Measurements from ENCODE around the gene PDGFRA. TPM values are rescaled to one million over a fixed set of nuclear protein-coding genes. Genes with fewer than 3 reads are reported as not detected.

PDGFRA gene
- total and polyA plus RNA-seq, 2 experiments from 2014 or later = 32.1 to 60.9 TPM

DNA sequence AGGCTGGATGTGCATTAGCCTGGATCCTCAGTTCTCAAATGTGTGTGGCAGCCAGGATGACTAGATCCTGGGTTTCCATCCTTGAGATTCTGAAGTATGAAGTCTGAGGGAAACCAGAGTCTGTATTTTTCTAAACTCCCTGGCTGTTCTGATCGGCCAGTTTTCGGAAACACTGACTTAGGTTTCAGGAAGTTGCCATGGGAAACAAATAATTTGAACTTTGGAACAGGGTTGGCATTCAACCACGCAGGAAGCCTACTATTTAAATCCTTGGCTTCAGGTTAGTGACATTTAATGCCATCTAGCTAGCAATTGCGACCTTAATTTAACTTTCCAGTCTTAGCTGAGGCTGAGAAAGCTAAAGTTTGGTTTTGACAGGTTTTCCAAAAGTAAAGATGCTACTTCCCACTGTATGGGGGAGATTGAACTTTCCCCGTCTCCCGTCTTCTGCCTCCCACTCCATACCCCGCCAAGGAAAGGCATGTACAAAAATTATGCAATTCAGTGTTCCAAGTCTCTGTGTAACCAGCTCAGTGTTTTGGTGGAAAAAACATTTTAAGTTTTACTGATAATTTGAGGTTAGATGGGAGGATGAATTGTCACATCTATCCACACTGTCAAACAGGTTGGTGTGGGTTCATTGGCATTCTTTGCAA, 67.6 kb downstream of the PDGFRA start:
- Histone ChIP-seq H3K4me3 (no peak overlapping the region), H3K27ac (peak overlapping the region; percentile 55), H3K36me3 (peaks cover 22% of the 10 kb centered on the region), H3K9me3 (ENCODE audit: low read depth) (no peaks in the 10 kb centered on the region), H3K27me3 (no peaks in the 10 kb centered on the region), H3K4me1 (ENCODE audit: low read depth) (no peaks in the 10 kb centered on the region)
- no peak for DNase-seq (ENCODE audit: low read depth in 1 of 2, low spot score in 1 of 2)
- TF ChIP-seq, protein P1, sequence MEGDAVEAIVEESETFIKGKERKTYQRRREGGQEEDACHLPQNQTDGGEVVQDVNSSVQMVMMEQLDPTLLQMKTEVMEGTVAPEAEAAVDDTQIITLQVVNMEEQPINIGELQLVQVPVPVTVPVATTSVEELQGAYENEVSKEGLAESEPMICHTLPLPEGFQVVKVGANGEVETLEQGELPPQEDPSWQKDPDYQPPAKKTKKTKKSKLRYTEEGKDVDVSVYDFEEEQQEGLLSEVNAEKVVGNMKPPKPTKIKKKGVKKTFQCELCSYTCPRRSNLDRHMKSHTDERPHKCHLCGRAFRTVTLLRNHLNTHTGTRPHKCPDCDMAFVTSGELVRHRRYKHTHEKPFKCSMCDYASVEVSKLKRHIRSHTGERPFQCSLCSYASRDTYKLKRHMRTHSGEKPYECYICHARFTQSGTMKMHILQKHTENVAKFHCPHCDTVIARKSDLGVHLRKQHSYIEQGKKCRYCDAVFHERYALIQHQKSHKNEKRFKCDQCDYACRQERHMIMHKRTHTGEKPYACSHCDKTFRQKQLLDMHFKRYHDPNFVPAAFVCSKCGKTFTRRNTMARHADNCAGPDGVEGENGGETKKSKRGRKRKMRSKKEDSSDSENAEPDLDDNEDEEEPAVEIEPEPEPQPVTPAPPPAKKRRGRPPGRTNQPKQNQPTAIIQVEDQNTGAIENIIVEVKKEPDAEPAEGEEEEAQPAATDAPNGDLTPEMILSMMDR (IDR thresholded peaks at IDR 0.05; ENCODE audit: low read depth, low read length) = no peak

DNA sequence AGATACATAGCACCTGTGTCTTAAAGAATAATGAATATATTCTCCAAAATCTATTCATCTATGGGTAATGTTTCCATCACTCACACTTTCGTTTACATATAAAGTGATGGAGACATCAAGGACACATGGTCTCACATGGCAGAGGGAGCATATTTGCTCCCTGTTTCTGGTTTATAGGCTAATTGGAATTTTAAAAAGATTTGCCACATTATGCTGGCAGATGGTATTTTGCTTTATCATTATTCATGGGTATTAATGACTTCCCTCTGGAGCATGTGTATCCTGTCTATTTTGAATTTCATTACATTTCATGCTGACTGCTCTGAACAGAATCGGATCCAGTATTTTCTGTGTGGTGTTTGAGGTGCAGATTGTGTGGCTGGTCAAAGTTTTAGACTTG, 79.0 kb downstream of the PDGFRA start:
- TF ChIP-seq, protein P1 (IDR thresholded peaks at IDR 0.05; ENCODE audit: low read depth, low read length) = no peak
- H3K9me3 ChIP-seq (ENCODE audit: low read depth) = no peaks in the 10 kb centered on the region
- no peak for DNase-seq (ENCODE audit: low read depth in 1 of 2, low spot score in 1 of 2)
- no peak overlapping the region for H3K4me3 ChIP-seq
- peaks cover 9% of the 10 kb centered on the region for H3K27me3 ChIP-seq
- H3K4me1 ChIP-seq (ENCODE audit: low read depth) = no peaks in the 10 kb centered on the region
- no peak overlapping the region for H3K27ac ChIP-seq
- no peaks in the 10 kb centered on the region for H3K36me3 ChIP-seq

DNA sequence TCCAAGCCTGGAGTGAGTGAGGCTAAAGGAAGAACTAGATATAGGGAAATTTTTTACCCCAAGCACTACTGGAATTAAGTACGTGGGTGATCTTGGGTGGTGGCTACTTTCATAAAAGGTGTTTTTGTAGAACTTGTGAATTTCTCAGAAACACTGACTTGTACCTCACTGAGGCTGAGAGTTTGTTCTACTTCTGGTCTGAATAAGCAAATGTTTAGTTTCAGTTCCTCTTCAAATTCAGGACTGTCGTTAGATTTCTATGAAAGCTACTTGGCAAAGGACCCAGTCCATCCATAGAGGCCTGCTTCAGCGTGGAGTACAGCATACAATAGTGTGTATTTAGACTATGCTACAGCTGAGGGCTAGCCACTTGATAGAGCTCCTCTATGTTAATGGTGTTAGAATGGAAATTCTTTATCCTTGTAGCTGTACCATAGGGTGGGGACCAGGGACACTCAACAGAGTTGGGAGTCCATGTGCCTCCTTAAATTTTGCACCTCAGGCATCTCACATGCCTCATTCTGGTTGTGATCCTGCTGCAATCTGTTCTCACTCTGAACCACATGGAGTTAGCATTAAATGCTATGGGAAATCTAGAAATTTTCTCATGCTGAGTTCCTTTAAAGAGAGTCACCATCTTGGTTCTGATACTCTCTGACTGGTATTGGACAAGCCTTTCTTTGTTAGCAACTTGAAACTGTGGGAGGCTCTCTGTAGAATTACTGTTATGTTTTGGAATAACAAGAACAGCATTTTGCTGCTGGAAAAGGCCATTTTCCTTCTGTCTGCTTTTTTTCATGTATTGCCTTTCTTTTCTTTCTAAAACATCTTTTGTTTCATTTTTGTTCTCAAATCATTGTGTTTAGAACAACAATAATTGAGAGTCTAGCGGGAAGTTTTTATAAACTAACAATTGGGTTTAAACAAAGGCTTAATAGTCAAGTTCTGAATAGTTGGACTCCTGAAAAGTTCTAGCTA, 86.8 kb downstream of the PDGFRA start:
- Histone ChIP-seq H3K4me1 (ENCODE audit: low read depth) (peaks cover 3% of the 10 kb centered on the region), H3K9me3 (ENCODE audit: low read depth) (no peaks in the 10 kb centered on the region), H3K4me3 (no peak overlapping the region), H3K27me3 (peaks cover 9% of the 10 kb centered on the region), H3K36me3 (no peaks in the 10 kb centered on the region), H3K27ac (no peak overlapping the region)
- TF ChIP-seq, protein P1 (IDR thresholded peaks at IDR 0.05; ENCODE audit: low read depth, low read length) = no peak
- DNase-seq (ENCODE audit: low read depth in 1 of 2, low spot score in 1 of 2) = no peak

DNA sequence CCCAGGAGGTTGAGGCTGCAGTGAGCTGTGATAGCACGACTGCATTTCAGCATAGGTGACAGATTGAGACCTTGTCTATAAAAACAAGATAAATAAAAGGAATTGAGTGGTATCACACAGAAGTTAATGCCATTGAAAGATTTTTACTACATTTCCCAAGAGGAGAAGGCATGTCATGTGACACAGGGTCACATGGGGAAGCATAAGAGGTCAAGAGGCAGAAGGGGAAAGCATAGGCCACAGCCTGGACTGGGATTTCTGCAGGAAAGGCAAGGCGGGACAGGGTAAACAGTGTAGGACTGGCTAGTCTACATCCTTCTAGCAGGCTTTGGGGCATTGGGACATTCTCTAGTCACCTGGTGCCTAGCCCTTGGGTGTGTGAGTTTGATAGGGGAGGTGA, 88.6 kb downstream of the PDGFRA start:
- DNase-seq (ENCODE audit: low read depth in 1 of 2, low spot score in 1 of 2) = no peak
- H3K27me3 ChIP-seq = no peaks in the 10 kb centered on the region
- H3K4me3 ChIP-seq = no peak overlapping the region
- H3K4me1 ChIP-seq (ENCODE audit: low read depth) = peaks cover 3% of the 10 kb centered on the region
- TF ChIP-seq, protein P1 (IDR thresholded peaks at IDR 0.05; ENCODE audit: low read depth, low read length) = no peak
- no peaks in the 10 kb centered on the region for H3K9me3 ChIP-seq (ENCODE audit: low read depth)
- H3K36me3 ChIP-seq = no peaks in the 10 kb centered on the region
- H3K27ac ChIP-seq = no peak overlapping the region

DNA sequence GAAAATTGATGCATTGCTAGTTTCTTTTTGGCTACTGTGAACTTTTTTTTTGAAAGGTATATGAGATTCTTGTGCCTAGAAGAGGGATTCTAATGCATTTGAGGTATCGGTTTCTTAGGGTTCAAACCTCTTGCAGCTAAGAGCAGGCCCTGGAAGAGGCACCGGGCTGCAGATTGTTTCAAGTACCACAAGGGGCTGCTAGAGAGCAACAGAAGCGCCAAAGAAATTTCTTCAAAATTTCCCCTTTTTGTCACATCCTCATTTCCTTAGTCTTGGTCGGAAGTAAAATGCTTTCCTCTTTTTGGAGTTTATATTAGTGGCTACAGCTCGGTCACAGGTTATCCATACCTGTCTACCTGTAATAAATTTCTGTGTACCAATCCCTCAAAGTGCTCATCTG, 89.8 kb downstream of the PDGFRA start:
- H3K9me3 ChIP-seq (ENCODE audit: low read depth) = no peaks in the 10 kb centered on the region
- TF ChIP-seq, protein P1 (IDR thresholded peaks at IDR 0.05; ENCODE audit: low read depth, low read length) = peak; percentile 96
- H3K27me3 ChIP-seq = no peaks in the 10 kb centered on the region
- no peak overlapping the region for H3K27ac ChIP-seq
- H3K4me1 ChIP-seq (ENCODE audit: low read depth) = peaks cover 3% of the 10 kb centered on the region
- H3K36me3 ChIP-seq = no peaks in the 10 kb centered on the region
- H3K4me3 ChIP-seq = no peak overlapping the region
- DNase-seq (ENCODE audit: low read depth in 1 of 2, low spot score in 1 of 2) = peak; percentile 61 to 76
